GM21528 (cell line): ENCODE data around the gene ARG1.
A peak's percentile ranks its signal among the peaks of the same experiment; 100 is the strongest.
"Not testable (repeated sequence)": the region's sequence is repeated elsewhere in the genome, so short reads cannot be mapped to it uniquely, and the experiment has no call there.

Source experiments
- ATAC-seq: cut with Tn5 transposase; IDR thresholded peaks from one replicate; pipeline ENCODE4 v1.9.1; 2021; ENCODE audit warnings: mild to moderate bottlenecking, moderate library complexity; ENCODE audit not compliant: unreplicated experiment, low FRiP score

Gene ARG1

DNA sequence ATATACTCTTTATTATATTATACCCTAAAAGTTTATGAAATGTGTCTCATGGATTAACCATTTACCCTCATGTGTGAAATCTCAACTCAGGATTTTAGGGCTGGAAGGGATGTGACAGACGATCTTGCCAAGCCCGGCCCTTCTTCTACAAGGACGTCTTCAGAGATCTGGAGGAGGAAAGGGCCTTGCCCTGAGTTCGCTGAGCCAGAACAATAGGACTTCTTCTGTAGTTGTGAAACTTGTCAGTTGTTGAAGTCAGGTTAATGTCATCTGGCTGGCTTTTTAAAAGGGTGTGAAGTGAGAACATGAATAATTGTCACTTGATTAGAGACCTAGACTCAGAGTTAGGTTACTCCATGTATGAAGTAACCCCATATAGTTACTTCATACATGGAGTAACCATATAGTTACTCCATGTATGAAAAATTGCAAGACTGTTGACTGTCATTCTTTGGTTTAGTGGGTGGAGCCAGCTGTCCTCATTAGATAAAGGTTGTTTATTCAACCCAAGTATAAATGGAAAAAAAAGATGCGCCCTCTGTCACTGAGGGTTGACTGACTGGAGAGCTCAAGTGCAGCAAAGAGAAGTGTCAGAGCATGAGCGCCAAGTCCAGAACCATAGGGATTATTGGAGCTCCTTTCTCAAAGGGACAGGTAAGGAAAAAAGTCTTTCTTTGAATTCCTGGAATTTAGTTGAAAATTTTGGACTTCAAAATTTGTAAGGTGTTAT, at the start of gene ARG1:
Gene ARG1, plus strand, starts transcription at position 541 of the 730 bp plus-strand sequence. Its CDS starts 57 bp downstream, at position 598.
- no peak for ATAC-seq

DNA sequence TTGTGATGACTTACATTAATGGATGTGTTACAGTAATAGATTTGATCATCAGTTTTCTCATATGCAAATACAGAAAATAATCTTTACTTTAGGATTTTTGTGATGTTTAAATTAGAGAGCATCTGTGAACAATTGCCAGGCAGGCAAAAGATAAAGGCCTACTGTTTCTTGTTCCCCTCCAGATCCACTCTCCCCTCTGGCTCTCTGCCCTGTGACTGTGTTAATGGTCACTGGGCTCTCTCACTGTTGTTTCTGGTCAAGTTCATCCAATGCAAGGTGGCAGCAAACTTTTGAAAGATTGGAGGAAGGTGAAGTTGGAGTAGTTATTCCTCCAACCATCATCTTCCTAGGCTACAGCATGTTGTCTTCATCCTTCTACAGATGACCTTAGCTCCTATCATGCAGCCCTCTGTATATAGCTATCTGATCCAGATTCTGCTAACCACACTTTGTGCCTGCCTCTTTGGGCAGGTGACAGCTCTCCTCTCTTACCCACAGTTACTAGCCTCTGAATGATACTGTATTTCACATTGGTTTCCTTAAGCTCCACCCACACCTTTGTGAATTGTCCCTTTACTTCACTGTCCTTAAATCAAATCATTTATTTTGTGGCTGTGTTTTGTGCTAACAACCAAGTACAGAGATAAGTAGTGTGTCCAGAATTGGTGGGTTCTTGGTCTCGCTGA, 48.9 kb upstream of the ARG1 start:
- ATAC-seq: no peak

DNA sequence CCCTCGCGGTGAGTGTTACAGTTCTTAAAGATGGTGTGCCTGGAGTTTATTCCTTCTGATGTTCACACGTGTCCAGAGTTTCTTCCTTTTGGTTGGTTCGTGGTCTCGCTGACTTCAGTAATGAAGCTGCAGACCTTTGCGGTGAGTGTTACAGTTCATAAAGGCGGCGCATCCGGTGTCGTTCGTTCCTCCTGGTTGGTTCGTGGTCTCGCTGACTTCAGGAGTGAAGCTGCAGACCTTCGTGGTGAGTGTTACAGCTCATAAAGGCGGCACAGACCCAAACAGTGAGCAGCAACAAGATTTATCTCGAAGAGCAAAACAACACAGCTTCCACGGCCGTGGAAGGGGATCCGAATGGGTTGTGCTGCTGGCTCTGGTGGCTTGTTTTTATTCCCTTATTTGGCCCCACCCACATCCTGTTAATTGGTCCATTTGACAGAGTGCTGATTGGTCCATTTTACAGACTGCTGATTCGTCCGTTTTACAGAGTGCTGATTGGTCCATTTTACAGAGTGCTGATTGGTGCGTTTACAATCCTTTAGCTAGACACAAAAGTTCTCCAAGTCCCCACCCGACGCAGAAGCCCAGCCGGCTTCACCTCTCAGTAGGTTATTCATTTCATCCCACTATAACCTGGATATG, 48.2 kb upstream of the ARG1 start:
- no peak for ATAC-seq

DNA sequence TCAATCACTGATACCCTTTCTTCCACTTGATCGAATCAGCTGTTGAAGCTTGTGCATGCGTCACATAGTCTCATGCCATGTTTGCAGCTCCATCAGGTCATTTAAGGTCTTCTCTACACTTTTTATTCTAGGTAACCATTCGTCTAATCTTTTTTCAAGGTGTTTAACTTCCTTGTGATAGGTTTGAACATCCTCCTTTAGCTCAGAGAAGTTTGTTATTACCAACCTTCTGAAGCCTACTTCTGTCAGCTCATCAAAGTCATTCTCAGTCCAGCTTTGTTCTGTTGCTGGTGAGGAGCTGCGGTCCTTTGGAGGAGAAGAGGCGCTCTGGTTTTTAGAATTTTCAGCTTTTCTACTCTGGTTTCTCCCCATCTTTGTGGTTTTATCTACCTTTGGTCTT, 42.1 kb upstream of the ARG1 start:
- ATAC-seq: not testable (repeated sequence)

DNA sequence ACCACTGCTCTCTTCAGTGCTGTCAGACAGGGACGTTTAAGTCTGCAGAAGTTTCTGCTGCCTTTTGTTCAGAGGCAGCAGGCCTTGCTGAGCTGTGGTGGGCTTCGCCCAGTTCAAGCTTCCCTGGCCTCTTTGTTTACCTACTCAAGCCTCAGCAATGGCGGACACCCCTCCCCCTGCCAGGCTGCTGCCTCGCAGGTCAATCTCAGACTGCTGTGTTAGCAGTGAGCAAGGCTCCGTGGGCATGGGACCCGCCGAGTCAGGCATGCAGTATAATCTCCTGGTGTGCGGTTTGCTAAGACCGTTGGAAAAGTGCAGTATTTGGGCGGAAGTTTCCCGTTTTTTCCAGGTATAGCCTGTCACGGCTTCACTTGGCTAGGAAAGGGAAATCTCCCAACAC, 41.3 kb upstream of the ARG1 start:
- ATAC-seq: not testable (repeated sequence)

DNA sequence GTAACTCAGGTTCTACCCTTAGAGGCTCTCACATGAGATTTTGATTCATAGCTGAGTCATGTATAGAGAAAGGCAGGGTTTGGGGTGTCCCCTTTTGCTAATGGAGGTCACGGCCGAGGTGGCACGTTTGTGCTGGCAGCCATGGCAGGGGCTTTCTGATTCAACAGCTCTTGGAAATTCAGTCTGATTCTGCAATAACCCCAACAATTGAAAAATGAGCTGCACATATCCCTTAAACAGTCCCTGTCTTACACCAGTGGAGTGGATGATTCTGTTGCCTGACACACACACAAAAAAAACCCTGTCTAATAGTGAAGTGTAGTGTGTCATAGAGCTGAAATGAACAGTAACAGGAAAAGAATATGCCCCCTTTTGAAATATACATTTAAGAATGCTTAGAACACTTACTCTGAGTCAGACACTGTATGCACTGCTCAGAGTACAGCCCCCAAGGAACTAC, 40.4 kb upstream of the ARG1 start:
- peak; percentile 64 for ATAC-seq

DNA sequence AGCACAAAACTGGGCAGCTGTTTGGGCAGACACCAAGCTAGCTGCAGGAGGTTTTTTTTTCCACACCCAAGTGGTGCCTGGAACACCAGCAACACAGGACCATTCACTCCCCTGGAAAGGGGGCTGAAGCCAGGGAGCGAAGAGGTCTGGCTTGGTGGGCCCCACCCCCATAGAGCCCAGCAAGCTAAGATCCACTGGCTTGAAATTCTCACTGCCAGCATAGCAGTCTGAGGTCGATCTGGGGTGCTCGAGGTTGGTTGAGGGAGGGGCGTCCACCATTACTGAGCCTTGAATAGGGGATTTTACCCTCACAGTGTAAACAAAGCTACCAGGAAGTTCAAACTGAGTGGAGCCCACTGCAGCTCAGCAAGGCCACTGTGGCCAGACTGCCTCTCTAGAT, 34.4 kb upstream of the ARG1 start:
- not testable (repeated sequence) for ATAC-seq

DNA sequence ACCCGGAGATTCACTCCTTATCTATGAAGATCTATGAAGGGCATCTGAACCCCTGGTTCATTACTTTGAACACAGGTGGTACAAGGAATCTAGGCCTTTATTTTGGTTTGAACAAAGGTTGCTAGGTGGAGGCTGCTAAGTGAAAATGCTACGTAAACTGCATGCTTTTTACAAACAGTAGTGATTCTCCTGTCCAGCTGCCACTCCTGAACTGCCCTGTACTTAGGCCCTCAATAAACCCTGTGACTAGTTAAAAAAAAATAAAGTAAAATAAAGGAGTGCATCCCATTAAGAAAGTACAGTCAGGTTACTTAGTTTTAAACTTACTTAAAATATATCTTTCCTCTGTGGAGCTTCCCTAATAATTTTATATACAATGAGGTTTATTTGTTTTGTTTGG, 27.7 kb upstream of the ARG1 start:
- ATAC-seq: no peak

DNA sequence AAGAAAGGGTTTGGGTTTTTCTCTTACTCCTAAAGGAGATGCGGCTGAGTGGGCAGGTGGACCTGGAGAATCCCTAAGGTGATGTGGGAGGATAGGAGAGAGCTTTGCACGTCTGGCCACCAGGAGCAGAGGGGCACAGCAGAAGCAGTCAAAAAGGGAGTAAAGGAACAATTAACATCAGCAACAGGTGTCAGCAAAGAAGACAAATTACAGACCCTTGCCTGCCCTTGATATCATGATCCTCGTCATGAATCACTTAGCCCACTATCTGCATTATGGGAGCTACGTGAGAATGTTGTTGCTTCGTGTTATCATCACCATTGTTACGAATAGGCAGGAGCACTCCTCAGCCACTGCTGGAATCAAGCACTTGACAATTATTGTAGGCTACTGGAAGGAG, 25.5 kb upstream of the ARG1 start:
- no peak for ATAC-seq

DNA sequence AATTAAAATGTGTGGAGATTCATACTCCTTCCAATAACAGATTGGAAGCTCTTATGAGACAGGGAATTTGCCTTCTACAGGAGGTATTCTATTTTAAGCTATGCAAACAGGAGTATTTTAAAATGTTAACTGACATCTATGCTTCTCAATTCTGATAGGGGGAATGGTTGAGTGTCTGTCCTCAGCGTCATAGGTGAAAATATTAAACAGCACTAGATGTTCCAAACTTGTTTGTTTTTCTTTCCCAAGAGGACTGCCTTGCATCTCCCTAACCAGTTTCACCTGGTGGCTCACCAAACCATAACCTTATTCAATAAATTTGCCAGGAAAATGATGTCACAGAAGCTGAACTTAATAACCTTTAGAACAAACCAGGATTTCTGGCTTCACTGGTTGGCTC, 24.6 kb upstream of the ARG1 start:
- no peak for ATAC-seq

DNA sequence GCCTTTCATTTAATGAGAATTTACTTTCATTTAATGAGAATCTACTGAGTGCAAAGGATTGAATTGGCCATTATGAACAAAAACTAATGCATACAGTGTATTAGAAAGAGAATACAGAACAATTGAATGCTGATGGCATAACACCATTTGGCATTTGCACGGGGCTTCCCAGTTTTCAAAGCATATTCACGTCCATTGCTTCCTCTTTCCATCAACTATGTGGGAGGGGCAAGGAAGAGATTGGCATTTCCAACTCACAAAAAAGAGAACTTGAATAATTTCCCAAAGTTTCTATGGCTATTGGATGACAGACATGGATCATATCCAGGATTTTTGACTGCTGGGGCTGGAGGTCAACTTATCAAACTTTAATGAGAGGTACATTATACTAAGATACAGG, 23.2 kb upstream of the ARG1 start:
- no peak for ATAC-seq

DNA sequence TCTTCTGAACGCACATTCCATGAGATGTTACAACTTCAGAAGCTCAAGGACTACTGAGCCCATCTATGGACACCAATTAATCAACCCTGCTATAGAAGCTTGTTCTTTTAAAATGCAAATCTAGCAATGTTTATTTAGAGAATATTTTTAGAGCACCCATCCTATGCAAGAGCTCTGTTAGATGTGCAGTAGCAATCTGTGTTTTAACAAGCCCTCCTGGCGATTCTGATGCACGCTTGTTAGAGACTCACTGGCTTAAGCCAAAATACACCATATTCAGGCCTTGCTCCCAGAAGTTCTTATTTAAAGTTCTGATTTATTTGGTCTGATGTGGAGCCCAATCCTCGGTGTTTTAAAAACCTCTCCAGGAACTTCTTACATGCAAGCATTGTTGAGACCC, 21.1 kb upstream of the ARG1 start:
- ATAC-seq: no peak

DNA sequence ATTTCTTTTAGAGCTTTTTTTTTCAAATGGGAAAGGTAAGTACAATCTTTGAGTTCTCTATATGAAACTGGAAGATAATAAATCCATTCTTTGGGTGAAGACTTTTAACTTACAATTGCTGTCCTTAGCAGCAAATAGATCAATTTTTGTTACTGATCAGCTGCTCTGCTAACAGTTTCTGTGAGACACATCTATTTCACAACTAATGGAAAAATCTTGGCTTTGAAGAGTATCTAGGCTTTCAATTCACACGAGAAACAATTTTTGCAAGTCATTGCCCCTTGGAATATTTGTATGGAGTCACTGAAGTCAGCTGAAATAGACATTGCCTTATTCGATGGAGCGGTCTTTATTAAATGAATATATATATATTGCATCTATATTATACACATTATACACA, 20.5 kb upstream of the ARG1 start:
- ATAC-seq: no peak

DNA sequence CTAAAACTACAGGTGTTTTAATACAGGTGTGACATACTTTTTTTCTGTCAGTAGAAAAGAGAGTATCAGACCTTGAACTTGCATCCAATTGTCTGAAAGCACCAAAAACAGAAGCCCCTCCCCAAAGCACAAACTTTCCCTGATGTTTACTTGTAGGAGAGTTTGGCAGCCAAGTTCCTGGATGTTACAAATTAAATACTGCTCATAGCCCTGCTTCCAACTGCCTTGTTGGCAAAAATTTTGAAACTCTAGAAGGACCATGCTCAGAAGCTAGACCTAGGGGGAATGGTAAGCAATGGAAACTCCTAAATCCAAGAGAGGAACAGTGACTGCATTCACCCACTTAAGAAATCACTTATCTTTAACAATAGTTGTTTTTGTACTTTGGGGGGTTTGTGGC, 17.0 kb upstream of the ARG1 start:
- no peak for ATAC-seq

DNA sequence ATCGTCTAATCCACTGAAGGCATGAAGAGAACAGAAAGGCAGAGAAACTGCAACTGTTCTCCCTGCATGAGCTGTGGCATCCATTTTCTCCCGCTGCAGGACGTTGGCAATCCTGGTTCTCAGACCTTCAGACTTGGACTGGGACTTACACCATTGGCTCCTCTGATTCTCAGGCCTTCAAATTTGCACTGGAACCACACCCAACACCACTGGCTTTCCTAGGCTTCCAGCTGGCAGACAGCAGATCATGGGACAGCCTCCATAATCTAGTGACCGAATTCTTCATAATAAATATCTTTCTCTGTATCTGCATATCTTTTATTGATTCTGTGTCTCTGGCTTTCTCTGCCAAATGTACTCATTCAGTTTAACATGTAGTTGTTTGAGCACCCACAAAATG, 14.1 kb upstream of the ARG1 start:
- ATAC-seq: no peak

DNA sequence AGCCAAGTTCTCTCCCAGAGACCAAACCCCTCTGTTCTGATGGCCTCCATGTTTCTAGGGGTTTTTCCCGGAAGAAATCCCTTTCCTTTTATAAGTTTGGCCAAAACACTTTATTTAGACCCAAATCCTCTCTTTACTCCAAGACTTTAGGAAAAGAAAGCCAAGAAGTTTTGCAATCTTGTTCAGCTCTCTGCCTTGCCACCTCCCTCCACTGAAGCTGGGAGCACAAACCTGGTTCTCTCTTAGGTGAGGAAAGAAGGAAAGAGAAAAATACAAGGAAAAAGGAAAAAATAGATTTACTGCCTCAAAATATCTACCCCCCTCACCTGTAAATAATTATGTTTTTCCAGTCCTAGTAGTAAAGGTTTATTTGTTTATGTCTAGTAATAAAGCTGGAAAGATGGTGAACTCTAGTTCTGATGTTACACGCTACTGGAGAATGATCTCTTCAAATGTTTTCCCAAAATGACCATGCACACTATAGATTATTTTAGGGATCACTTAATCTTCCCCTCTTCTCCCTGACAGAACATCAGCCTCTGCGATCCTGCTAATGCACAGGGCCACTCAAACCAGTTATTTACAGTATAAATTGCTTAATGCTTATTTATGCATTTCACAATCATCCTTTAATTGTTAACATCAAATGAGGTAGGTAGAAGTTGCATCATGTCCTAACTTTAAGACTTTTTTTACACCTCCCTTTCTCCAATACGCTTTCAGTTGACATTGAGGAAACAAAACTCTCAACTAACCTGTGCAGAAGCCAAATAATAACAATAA, 10.9 kb upstream of the ARG1 start:
- ATAC-seq: no peak

DNA sequence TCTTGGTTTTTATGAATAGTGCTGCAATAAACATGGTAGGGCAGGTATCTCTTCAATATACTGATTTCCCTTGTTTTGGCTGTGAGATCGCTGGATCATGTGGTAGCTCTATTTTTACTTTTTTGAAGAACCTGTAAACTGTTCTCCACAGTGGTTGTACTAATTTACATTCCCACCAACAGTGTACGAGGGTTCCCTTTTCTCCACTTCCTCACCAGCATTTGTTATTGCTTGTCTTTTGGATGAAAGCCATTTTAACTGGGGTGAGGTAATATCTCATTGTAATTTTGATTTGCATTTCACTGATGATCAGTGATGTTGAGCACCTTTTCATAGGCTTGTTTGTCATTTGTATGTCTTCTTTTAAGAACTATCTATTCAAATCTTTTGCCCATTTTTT, 8.0 kb upstream of the ARG1 start:
- ATAC-seq: no peak

DNA sequence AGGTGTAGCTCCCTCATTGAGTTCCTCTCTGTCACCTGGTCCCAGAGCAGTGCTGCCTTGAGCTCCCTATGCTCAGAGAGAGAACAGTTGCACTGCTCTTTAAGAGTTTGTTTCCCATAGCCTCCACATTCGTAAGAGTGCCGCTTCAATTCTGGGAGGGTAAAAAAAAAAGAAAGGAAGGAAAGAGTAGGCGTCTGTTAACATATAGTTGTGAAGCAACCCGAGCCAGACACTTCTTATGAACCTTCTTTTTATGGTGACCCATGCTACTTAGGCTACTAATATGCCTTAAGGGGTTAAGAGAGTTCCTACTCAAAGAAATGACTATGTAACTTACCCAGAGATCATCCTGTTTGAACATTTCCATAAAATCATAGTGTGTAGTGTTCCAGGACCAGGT, 4.3 kb upstream of the ARG1 start:
- no peak for ATAC-seq

DNA sequence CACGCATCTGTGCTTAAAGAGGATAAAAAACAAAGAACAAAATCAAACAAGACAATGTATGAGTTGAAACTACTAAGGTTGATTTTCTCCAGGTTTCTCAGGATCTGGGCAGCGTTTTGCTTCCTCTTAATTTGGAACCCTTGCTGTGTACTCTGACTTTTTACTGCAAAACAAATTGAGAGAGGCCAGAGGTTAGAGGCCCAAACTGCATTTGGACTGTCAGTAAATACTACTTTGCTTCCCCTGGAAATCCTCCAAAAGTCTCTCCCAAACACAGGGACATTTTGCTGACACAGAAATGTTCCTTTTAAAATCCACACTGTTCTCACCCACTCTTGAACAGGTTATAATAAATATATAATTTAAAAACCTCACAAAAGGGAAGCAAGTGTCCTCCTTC, 1.1 kb downstream of the ARG1 start:
- no peak for ATAC-seq

DNA sequence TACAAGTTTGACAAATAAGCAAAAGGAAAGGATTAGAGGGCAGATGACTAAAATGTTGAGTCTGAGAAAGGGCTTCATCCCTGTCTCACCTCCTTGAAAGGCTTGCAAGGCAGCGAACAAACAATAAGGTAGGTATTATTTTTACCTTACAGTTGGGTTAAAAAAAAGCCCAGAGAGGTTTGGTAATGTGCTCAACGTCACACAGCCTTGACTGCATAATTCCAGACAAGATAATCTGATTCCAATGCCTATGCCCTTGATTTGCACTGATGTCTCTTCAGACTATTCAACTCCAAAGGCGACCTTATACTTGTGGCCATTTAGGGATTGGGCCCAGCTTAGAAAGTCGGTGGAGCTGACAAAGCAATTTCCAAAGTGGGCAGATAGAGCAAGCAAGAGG, 1.7 kb downstream of the ARG1 start:
- no peak for ATAC-seq
